Measurements from ENCODE around the gene SUPV3L1.
"Not testable (repeated sequence)": the region's sequence is repeated elsewhere in the genome, so short reads cannot be mapped to it uniquely, and the experiment has no call there.

The SUPV3L1 gene

GRCh38 chr10:69179743-69180524 is at the start of gene SUPV3L1:
TSS of gene SUPV3L1 (plus strand) at chr10:69180234. CDS start at chr10:69180292, 58 bp downstream.
- peak; percentile 85 for DNase-seq

GRCh38 chr10:69130251-69130650 is 49.8 kb upstream of the SUPV3L1 start:
- DNase-seq = no peak

- no peak for DNase-seq
Observed at GRCh38 chr10:69139961-69140360, 40.1 kb upstream of the SUPV3L1 start.

- no peak for DNase-seq
Observed at GRCh38 chr10:69141304-69141703, 38.7 kb upstream of the SUPV3L1 start.

GRCh38 chr10:69142074-69142473 is 38.0 kb upstream of the SUPV3L1 start:
- DNase-seq = not testable (repeated sequence)

- no peak for DNase-seq
Observed at GRCh38 chr10:69142983-69143382, 37.1 kb upstream of the SUPV3L1 start.

GRCh38 chr10:69145329-69145728 is 34.7 kb upstream of the SUPV3L1 start:
- no peak for DNase-seq

GRCh38 chr10:69145864-69146263 is 34.2 kb upstream of the SUPV3L1 start:
- DNase-seq = no peak

- no peak for DNase-seq
Observed at GRCh38 chr10:69146759-69147158, 33.3 kb upstream of the SUPV3L1 start.

GRCh38 chr10:69151984-69152383 is 28.1 kb upstream of the SUPV3L1 start:
- no peak for DNase-seq

GRCh38 chr10:69153227-69153626 is 26.8 kb upstream of the SUPV3L1 start:
- DNase-seq = no peak

- DNase-seq = no peak
Observed at GRCh38 chr10:69160809-69161241, 19.2 kb upstream of the SUPV3L1 start.

- DNase-seq = no peak
Observed at GRCh38 chr10:69168493-69168892, 11.5 kb upstream of the SUPV3L1 start.

GRCh38 chr10:69172241-69172982 is 7.6 kb upstream of the SUPV3L1 start:
- no peak for DNase-seq

GRCh38 chr10:69175326-69175725 is 4.7 kb upstream of the SUPV3L1 start:
- DNase-seq = not testable (repeated sequence)

- no peak for DNase-seq
Observed at GRCh38 chr10:69176823-69177222, 3.2 kb upstream of the SUPV3L1 start.

- DNase-seq = no peak
Observed at GRCh38 chr10:69179089-69179742, 818 bp upstream of the SUPV3L1 start.

GRCh38 chr10:69180525-69181204 is 631 bp downstream of the SUPV3L1 start:
- DNase-seq = no peak

GRCh38 chr10:69181433-69181832 is 1.4 kb downstream of the SUPV3L1 start:
- DNase-seq = no peak

GRCh38 chr10:69182005-69182404 is 2.0 kb downstream of the SUPV3L1 start:
- DNase-seq = no peak

GRCh38 chr10:69186524-69186923 is 6.5 kb downstream of the SUPV3L1 start:
- DNase-seq = no peak

GRCh38 chr10:69201045-69201444 is 21.0 kb downstream of the SUPV3L1 start:
- DNase-seq = no peak

GRCh38 chr10:69202332-69202731 is 22.3 kb downstream of the SUPV3L1 start:
- no peak for DNase-seq

All from NCI-H2107 (cell line).